Smooth muscle cell (in vitro differentiated cells): ENCODE data around the gene PDCD4. TPM values are rescaled to one million over a fixed set of nuclear protein-coding genes. Genes with fewer than 3 reads are reported as not detected.

ENCODE experiments used
- DNase-seq: peaks from one replicate; lab custom pipeline; 2025; ENCODE audit not compliant: unreplicated experiment; lab: John Stamatoyannopoulos, UW
- H2AFZ ChIP-seq: fragments of 200-600 bp; sonication (generic); 2 replicates; pipeline ENCODE4 v1.6.0; 2016; ENCODE audit warnings: antibody characterized with exemption, low read depth, mild to moderate bottlenecking
- H3F3A ChIP-seq: fragments of 200-600 bp; sonication (generic); 2 replicates; pipeline ENCODE4 v1.6.0; 2017; ENCODE audit warnings: antibody characterized with exemption, low read depth
- H3K27ac ChIP-seq: fragments of 200-600 bp; sonication (generic); 2 replicates; pipeline ENCODE4 v1.5.1; 2016; ENCODE audit warnings: low read depth, mild to moderate bottlenecking
- H3K27me3 ChIP-seq: fragments of 200-600 bp; sonication (generic); 2 replicates; pipeline ENCODE4 v1.6.1; 2016; ENCODE audit warnings: low read depth, mild to moderate bottlenecking
- H3K36me3 ChIP-seq: fragments of 200-600 bp; sonication (generic); 2 replicates; pipeline ENCODE4 v1.5.1; 2016; ENCODE audit warnings: low read depth
- H3K4me1 ChIP-seq: fragments of 200-600 bp; sonication (generic); 2 replicates; pipeline ENCODE4 v1.5.1; 2016; ENCODE audit warnings: low read depth
- H3K4me2 ChIP-seq: fragments of 200-600 bp; sonication (generic); 2 replicates; pipeline ENCODE4 v1.6.0; 2016; ENCODE audit warnings: mild to moderate bottlenecking
- H3K4me3 ChIP-seq: fragments of 200-600 bp; sonication (generic); 2 replicates; pipeline ENCODE4 v1.5.1; 2016; ENCODE audit warnings: mild to moderate bottlenecking
- H3K79me2 ChIP-seq: fragments of 200-600 bp; sonication (generic); 2 replicates; pipeline ENCODE4 v1.6.0; 2016; ENCODE audit warnings: low read depth, mild to moderate bottlenecking
- H3K9ac ChIP-seq: fragments of 200-600 bp; sonication (generic); 2 replicates; pipeline ENCODE4 v1.6.0; 2016; ENCODE audit warnings: low read depth
- H3K9me3 ChIP-seq: fragments of 200-600 bp; sonication (generic); replicated peaks from 2 replicates; pipeline ENCODE4 v1.5.1; 2016; ENCODE audit warnings: low read depth
- H4K20me1 ChIP-seq: fragments of 200-600 bp; sonication (generic); 2 replicates; pipeline ENCODE4 v1.6.0; 2016; ENCODE audit warnings: low read depth
- WGBS: methylation state at CpG from one replicate; pipeline ENCODE4 v1.1.7; 2016; ENCODE audit warnings: low lambda C conversion rate; 5-methylcytosine and 5-hydroxymethylcytosine counted together
- polyA plus RNA-seq: library from polyadenylated mRNA; unstranded; fragments of >200 nt; fragmentation: Nextera tagmentation; extraction: Ambion mirVana; gene quantifications from 2 replicates; pipeline ENCODE4 v1.2.1, GENCODE V29; 2016
- total RNA-seq: library from RNA; depleted of rRNA; stranded (reverse); fragments of >200 nt; gene quantifications from 2 replicates; pipeline ENCODE4 v1.2.3, GENCODE V29; 2014
- TF ChIP-seq, protein P1 (sequence below): fragments of 200-600 bp; sonication (generic); IDR thresholded peaks from 2 replicates; pipeline ENCODE4 v1.5.1; 2017; ENCODE audit warnings: borderline replicate concordance, mild to moderate bottlenecking, antibody characterized with exemption; ENCODE audit not compliant: insufficient read depth, poor library complexity, severe bottlenecking

The PDCD4 gene
- total and polyA plus RNA-seq, 2 experiments from 2014 or later: 67.0 to 124 TPM

DNA sequence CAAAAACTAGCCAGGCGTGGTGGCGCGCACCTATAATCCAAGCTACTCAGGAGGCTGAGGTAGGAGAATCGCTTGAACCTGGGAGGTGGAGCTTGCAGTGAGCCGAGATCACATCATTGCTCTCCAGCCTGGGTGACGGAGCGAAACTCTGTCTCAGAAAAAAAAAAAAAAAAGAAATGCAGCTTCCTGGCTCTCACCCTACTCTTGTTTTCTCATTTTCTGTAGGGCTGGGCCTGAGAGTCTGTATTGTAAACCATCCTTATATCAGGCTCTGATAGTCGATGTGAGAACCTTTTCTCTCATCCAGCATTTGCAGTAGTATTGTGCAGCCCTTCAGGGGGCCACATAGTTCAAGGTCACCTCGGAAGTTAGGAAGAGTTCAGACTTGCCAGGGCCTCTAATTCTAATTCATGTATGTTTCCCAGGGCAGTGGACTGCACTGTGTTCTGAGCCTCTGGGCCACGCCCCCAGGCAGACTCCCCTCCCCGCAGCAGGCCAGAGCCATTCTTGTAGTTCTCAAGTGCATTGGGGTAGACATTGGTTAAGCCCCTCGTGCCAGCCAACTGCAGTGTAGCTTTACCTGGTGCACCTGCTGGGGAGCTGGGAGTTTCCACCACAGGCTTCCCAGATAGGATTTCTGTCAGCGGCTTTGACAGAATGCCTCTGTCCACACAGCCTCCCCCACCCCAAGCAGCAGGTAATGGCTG, 38.3 kb upstream of the PDCD4 start:
- no peaks in the 10 kb centered on the region for H4K20me1 ChIP-seq
- no peaks in the 10 kb centered on the region for H3K79me2 ChIP-seq
- peaks cover 9% of the 10 kb centered on the region for H3K4me1 ChIP-seq
- no peaks in the 10 kb centered on the region for H3K9me3 ChIP-seq
- H3K4me3 ChIP-seq: no peak overlapping the region
- no peak overlapping the region for H2AFZ ChIP-seq
- TF ChIP-seq, protein P1, sequence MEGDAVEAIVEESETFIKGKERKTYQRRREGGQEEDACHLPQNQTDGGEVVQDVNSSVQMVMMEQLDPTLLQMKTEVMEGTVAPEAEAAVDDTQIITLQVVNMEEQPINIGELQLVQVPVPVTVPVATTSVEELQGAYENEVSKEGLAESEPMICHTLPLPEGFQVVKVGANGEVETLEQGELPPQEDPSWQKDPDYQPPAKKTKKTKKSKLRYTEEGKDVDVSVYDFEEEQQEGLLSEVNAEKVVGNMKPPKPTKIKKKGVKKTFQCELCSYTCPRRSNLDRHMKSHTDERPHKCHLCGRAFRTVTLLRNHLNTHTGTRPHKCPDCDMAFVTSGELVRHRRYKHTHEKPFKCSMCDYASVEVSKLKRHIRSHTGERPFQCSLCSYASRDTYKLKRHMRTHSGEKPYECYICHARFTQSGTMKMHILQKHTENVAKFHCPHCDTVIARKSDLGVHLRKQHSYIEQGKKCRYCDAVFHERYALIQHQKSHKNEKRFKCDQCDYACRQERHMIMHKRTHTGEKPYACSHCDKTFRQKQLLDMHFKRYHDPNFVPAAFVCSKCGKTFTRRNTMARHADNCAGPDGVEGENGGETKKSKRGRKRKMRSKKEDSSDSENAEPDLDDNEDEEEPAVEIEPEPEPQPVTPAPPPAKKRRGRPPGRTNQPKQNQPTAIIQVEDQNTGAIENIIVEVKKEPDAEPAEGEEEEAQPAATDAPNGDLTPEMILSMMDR: no peak
- H3K36me3 ChIP-seq: no peaks in the 10 kb centered on the region
- 91% methylated on average over 13 of the region's 13 CpGs for WGBS
- no peak overlapping the region for H3K27ac ChIP-seq
- H3K4me2 ChIP-seq: no peak overlapping the region
- H3K27me3 ChIP-seq: no peaks in the 10 kb centered on the region
- peaks cover 3% of the 10 kb centered on the region for H3F3A ChIP-seq
- H3K9ac ChIP-seq: no peak overlapping the region
- no peak for DNase-seq

DNA sequence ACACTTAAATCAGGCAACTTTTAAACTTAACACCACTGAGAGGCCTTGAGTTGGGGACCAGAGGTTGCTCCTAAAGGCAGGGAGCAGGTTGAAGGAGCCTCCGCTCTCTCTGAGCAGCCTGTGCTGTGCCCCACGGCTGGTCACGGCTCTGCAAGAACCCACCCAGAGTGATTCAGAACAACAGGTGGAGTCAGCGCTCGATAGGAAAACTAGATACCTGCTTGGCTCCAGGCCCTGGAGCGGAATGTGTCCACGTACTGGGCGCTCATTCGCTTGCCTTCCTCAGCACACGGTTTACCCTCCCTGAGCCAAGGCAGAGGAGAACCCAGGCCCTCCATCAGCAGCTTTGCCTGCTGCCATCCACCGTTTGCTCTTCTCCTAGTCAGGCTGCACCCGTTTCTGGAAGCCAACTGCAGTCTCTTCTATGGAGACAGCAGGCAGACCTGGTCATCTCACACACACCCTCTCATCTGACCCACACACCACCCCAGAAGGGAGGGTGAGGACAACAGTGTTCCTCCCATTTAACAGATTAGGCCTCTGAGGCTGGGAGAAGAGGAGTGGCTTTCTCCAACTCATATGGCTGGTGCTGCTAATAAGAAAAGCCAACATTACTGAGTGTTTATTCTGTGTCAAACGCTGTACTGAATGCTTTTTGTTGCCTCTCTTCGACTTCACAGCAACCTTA, 37.6 kb upstream of the PDCD4 start:
- H3K4me3 ChIP-seq: no peak overlapping the region
- peaks cover 3% of the 10 kb centered on the region for H3F3A ChIP-seq
- H4K20me1 ChIP-seq: no peaks in the 10 kb centered on the region
- no peak for DNase-seq
- H3K4me1 ChIP-seq: peaks cover 6% of the 10 kb centered on the region
- H3K27me3 ChIP-seq: no peaks in the 10 kb centered on the region
- no peaks in the 10 kb centered on the region for H3K36me3 ChIP-seq
- no peaks in the 10 kb centered on the region for H3K9me3 ChIP-seq
- no peaks in the 10 kb centered on the region for H3K79me2 ChIP-seq
- H3K9ac ChIP-seq: no peak overlapping the region
- no peak overlapping the region for H2AFZ ChIP-seq
- TF ChIP-seq, protein P1: no peak
- no peak overlapping the region for H3K27ac ChIP-seq
- WGBS: 94% methylated on average over 14 of the region's 14 CpGs
- H3K4me2 ChIP-seq: no peak overlapping the region

DNA sequence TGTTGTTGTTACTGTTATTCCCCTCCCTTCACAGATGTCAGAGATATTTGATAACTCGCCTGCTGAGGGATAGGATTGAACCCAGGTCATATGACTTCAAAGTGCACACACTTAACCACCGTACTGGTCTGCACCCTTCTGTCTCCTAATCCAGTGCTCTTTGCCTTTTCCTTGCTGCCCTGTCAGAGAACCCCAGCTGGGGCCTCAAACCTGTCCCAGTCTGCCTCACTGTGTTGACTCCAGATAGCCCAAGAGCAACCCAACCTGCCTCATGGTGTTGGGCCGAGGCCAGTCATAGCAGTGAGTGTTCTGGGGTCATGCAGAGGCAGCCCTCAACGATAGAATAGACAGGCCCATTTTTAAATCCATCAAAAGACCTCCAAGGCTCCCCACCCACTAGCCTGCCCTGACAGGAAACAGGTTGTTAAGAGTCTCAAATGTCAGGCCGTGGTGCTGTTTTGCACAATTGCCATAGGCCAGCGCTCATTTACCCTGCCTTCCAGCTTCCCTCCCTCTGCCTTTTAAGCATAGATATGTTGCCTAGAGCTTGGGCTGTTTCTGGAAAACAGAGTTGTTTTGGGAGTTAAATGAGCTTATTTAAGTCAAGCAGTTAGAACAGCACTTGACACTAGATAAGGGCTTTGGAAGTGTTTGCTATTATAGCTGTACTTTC, 37.0 kb upstream of the PDCD4 start:
- TF ChIP-seq, protein P1: no peak
- Histone ChIP-seq H3K4me2 (no peak overlapping the region), H3K27me3 (no peaks in the 10 kb centered on the region), H3K79me2 (no peaks in the 10 kb centered on the region), H3F3A (peaks cover 3% of the 10 kb centered on the region), H2AFZ (no peak overlapping the region), H3K4me3 (no peak overlapping the region), H3K27ac (no peak overlapping the region), H4K20me1 (no peaks in the 10 kb centered on the region), H3K9ac (no peak overlapping the region), H3K36me3 (no peaks in the 10 kb centered on the region), H3K4me1 (peaks cover 5% of the 10 kb centered on the region), H3K9me3 (no peaks in the 10 kb centered on the region)
- DNase-seq: no peak
- WGBS: 43% methylated on average over 6 of the region's 6 CpGs
